ENCODE data around the gene SGCD.

SGCD gene

DNA sequence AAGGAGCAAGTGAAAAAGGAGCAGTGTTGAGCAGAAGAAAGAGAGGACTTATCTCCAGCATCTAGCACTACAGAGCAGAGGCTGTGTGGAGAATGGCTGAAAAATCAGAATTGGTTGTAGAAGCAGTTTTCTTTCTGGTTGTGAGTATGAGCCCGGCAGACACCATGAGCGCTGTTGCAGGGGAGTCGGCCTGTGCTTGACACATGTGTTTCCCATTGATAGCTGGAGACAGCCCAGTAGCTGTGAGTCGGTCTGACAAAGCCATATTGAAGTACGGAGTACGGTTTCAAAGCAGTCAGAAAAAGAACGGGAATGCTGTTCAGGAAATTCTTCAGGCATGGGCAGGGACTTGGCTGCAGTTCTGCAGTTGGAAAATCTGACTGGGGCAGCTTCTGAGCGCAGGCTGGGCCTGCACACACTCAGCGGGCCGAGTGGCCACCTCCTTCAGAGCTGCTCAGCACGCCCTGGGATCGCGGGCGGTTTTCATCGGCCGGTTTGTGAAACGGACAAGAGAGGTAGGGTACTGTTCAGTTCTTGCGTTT lies at the start of gene SGCD:
Gene SGCD, plus strand, starts transcription at position 447 of the 542 bp plus-strand sequence.
- no peak for DNase-seq

DNA sequence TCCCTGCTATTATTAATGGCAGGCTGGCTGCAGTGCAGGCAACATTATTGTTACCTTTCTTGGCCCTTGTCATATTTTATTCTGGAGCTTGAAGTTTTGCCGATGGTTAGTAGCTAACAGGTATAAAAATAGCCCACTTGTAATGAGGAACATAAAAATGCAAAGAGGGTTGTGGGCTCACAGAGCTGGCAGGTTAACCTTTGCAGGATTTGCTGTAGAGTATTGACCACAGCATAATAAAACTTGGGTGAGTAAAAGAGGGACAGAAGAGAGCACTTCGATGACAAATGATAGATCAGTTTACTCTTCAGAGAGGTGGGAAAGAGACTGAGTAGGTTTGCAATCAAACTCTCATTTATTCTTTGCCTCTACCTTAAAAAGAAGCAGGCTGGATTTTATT lies 49.7 kb upstream of the SGCD start:
- no peak for DNase-seq

GRCh38 chr5:156295431-156295830 lies 31.5 kb upstream of the SGCD start:
- DNase-seq = no peak

- no peak for DNase-seq
Measured at GRCh38 chr5:156310115-156310514, 16.8 kb upstream of the SGCD start.

DNA sequence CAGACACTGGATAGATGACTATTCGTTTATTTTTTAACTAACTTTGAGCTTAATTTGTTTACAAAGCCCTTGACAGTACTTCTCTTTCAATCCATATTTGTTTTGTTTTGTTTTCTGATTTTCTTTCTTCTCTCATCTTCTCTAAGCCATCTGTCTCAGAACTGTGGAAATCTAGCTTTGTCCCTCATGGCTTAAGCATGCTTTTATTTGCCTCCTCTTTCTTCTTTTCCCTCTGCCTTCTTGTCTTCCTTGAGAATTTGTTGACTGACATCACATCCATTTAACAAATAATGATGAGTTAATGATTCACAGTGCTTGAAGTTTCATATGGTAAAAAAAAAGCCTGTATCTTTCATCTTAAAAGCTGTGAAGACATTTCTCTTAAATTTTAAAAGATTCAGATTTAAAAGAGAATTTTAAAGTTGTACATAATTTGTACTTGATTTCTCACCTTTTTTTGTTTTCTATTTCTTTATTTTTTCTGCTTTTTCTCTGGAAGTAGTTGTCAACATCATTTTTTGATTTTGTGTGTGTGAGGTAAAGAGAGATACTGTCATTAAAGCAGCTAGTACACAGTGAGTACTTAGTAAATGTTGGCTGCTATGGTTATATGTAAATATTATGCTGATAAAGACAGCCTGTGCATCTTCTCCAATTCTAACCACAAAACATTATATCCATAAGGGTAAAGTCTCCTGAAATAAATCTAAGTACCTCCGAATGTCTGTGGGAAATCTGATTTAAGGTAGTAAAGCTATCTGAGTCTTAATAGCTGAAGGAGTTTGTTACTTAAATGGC lies 13.9 kb upstream of the SGCD start:
- no peak for DNase-seq

GRCh38 chr5:156314416-156314815 lies 12.5 kb upstream of the SGCD start:
- no peak for DNase-seq

- DNase-seq = no peak
Measured at GRCh38 chr5:156322666-156323065, 4.3 kb upstream of the SGCD start.

DNA sequence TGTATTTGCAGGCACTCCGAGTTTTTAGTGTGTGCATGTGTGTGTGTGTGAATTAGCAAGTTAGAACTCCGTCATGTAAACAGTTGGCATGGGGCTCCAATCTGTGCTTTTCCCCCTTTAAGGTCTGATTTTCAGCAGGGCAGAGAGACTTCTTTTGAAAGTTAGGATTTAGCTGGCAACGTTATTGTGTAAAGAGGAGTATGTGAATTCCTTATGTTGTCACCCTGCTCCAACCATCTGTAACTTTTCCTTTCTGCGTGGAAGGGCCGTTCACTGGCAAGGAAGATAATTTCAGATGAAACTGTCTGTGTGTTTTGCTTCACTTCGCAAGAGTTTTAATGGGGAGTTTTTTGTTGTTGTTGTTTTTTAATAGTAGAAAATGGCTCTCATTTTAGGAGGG lies 332 bp downstream of the SGCD start:
- DNase-seq = no peak

DNA sequence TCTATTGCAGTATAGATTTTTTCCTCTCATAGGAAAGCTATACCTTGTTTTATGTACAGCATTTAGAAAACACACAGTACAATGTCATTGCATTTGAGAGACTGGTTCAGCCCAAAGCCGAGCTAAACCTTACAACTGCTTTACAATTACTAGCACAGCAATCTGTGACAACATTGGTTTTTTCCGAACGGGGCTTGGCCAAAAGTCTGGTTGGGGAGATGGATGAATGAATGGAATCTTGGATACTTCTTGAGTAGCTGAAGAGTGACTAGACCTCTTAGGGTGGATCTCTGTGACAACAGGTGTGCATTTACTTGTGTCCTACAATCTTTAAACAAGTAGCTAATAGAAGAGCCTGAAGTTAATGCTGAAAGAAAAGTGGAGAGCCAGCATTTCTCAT lies 1.2 kb downstream of the SGCD start:
- no peak for DNase-seq

- no peak for DNase-seq
Measured at GRCh38 chr5:156328766-156329165, 1.8 kb downstream of the SGCD start.

- DNase-seq = no peak
Measured at GRCh38 chr5:156329171-156329611, 2.2 kb downstream of the SGCD start.

DNA sequence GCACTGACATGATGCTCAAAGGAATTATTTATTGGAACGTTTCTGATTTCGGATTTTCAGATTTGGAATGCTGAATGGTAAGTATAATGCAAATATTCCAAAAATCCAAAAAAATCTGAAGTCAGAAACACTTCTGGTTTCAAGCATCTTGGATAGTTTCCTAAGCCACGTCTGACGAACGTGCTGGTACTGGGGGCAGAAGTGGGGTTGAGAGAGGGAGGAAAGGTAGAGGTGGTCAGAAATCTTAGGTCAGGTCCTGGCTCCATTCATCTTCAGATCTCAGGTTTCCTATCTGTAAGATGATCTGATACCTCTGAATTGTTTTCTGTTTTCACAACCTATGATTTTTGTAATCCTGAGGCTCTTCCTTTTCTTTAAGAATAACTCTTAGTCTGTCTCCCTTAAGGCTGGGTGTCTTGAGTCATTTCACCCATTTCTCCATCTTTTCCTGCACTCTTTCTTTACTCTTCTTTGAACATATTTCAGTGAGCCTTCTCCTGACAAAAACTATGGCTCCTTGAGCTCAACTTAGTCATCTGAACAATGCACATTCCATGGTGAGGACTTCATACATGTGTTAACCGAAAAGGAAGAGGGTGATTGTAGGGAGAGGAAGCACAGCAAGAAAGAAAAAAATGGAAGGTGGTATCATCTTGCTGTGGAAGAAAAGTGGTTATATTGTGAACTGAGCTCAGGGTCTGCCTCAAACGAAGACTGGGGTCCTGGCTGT lies 3.3 kb downstream of the SGCD start:
- DNase-seq = no peak

- no peak for DNase-seq
Measured at GRCh38 chr5:156331181-156331580, 4.2 kb downstream of the SGCD start.

GRCh38 chr5:156331845-156332244 lies 4.9 kb downstream of the SGCD start:
- DNase-seq = no peak

- DNase-seq = no peak
Measured at GRCh38 chr5:156332245-156332644, 5.3 kb downstream of the SGCD start.

DNA sequence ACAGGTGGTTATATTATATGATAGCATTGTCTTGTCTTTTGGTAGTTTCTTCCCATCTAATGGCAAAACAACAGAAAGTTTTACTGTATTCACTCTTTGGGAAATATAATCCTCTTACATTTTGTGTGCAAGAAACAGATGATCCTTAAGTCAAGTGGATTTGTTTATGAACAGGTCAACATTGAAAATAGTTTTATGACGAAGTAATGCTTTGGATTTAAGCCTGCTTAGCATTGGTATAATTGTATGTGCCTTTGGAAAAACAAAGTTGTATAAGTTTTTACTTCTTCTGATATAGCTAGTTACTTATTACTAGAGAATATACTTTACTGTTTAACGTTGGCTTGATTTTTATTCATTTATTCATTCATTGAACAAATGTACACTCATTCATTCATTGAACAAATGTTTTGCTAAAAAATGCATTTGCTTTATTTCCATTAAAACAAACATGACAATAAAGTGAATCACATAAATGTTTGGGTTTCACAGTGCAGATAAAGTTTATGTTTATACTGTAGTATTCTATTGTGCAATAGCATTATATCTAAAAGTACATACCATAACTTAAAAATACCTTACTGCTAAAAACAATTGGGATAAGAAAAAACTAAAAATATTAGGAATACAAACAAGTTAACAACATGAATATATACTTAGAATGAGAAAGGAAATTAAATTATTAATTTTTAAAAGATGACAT lies 12.3 kb downstream of the SGCD start:
- DNase-seq = no peak

- no peak for DNase-seq
Measured at GRCh38 chr5:156340893-156341292, 13.9 kb downstream of the SGCD start.

DNA sequence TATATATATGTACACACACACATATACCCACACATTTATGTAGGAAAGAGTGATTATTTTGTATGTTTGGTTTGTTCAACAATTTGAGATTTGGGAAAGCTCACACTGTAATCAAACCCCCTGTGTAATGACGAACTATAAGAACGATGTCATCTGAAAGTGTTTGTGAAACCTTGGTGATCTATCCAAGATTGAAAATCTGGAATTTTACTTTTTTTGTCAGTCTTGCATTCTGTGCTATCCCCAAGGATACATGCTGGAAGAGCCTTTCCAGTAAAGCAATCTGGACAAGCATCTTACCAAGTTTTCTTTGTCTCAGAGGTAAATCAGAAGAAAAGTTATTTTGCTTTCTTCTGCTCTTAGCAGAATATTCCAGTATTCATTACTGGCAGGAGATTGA lies 23.3 kb downstream of the SGCD start:
- DNase-seq = no peak

- DNase-seq = no peak
Measured at GRCh38 chr5:156351423-156351822, 24.5 kb downstream of the SGCD start.

- DNase-seq = no peak
Measured at GRCh38 chr5:156354571-156354970, 27.6 kb downstream of the SGCD start.

DNA sequence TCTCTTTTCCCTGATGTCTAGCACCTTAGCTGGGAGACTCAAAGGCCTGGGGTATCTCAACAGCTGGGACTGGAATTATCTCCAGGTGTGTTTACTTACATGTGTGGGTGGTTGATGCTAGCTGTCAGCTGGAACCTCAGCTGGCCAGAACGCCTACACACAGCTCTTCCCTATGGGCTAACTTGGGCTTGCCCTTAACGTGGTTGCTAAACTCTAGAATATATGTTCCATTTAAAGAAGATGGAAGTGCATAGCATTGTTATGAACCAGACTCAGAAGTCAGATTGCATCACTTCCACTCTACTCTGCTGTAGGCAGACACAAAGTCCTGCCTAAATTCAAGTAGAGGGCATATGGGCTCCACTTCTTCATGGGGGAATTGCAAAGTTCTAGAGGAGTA lies 29.3 kb downstream of the SGCD start:
- no peak for DNase-seq

DNA sequence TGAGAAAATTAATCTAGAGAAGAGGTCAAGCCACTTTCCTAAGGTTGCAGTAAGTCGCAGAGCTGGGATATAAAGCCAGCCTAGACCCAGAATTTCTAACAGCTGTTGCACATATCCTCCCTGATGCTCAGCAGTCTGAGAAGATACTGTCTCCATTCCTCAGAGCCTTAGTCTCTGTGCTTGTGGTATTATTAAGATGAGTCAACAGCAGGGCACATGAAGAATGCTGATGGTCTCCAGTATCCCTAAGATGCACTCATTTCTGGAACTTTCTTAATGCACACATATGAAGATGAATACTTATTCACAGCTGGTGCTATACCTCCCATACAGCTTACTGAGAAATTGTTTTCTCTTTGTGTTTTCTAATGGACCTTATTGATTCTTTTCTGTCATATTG lies 32.5 kb downstream of the SGCD start:
- DNase-seq = no peak

- DNase-seq = no peak
Measured at GRCh38 chr5:156361436-156362109, 34.6 kb downstream of the SGCD start.

All from GDM1 (cell line).